IMR-90 (cell line): ENCODE measurements around the gene MECP2. TPM values are rescaled to one million over a fixed set of nuclear protein-coding genes. Genes with fewer than 3 reads are reported as not detected.

Source experiments
- ATAC-seq: fragments of 200-7000 bp; cut with Tn5 transposase; 2 replicates; pipeline ENCODE4 v1.9.1; 2020; ENCODE audit warnings: low read depth, mild to moderate bottlenecking, moderate library complexity
- BruUV-seq: library from RNA; stranded (reverse); fragments of 400-500 nt; replicated peaks from 2 replicates; lab custom pipeline; 2021; lab: Mats Ljungman, UMichigan
- CTCF ChIA-PET: fragments of 300-600 bp; formaldehyde crosslinking; extraction: SDS; loops from one replicate; lab custom pipeline; 2021; ENCODE audit warnings: antibody characterized with exemption; lab: Yijun Ruan, JAX
- POLR2A ChIA-PET: fragments of 300-600 bp; sonication (Branson Sonifier 250); formaldehyde crosslinking; loops from one replicate; lab custom pipeline; 2022; ENCODE audit warnings: antibody characterized with exemption; ENCODE audit not compliant: unreplicated experiment; lab: Charles Lee
- DNase-seq: peaks from one replicate; pipeline ENCODE4 v3.0.0; 2013
- H2AFZ ChIP-seq: replicated peaks from 2 replicates; pipeline ENCODE3; 2013; ENCODE audit warnings: low read length, mild to moderate bottlenecking; ENCODE audit not compliant: poor library complexity
- H2AK5ac ChIP-seq: 2 replicates; pipeline ENCODE4 v1.6.1; 2013; ENCODE audit warnings: low read depth, low read length, inconsistent platforms
- H2AK9ac ChIP-seq: replicated peaks from 2 replicates; pipeline ENCODE3; 2013; ENCODE audit warnings: mild to moderate bottlenecking, low read depth, low read length, moderate library complexity; ENCODE audit not compliant: poor library complexity
- H2BK120ac ChIP-seq: 2 replicates; pipeline ENCODE4 v1.6.1; 2013; ENCODE audit warnings: low read depth, low read length, inconsistent platforms
- H2BK15ac ChIP-seq: 3 replicates; pipeline ENCODE4 v1.6.1; 2013; ENCODE audit warnings: low read depth, low read length, inconsistent platforms
- H2BK20ac ChIP-seq: 2 replicates; pipeline ENCODE4 v1.6.1; 2013; ENCODE audit warnings: low read depth, mild to moderate bottlenecking, inconsistent platforms, low read length, moderate library complexity
- H2BK5ac ChIP-seq: 2 replicates; pipeline ENCODE4 v1.6.1; 2013; ENCODE audit warnings: mild to moderate bottlenecking, low read depth, low read length, inconsistent platforms; ENCODE audit not compliant: poor library complexity, severe bottlenecking
- H3K14ac ChIP-seq: replicated peaks from 2 replicates; pipeline ENCODE4 v1.6.1; 2013; ENCODE audit warnings: low read depth, low read length, inconsistent platforms
- H3K18ac ChIP-seq: 2 replicates; pipeline ENCODE4 v1.6.1; 2013; ENCODE audit warnings: low read depth, low read length, control low read depth
- H3K23ac ChIP-seq: 2 replicates; pipeline ENCODE4 v1.6.1; 2013; ENCODE audit warnings: low read depth, low read length, inconsistent platforms
- H3K27ac ChIP-seq: 2 replicates; pipeline ENCODE4 v1.5.1; 2013; ENCODE audit warnings: mild to moderate bottlenecking, control low read depth, low read length; ENCODE audit not compliant: insufficient read depth
- H3K27me3 ChIP-seq: 2 replicates; pipeline ENCODE4 v1.6.1; 2013; ENCODE audit warnings: low read length; ENCODE audit not compliant: control insufficient read depth, insufficient read depth
- H3K36me3 ChIP-seq: 2 replicates; pipeline ENCODE4 v1.6.1; 2013; ENCODE audit warnings: low read length, mixed read lengths; ENCODE audit not compliant: control insufficient read depth, insufficient read depth
- H3K4ac ChIP-seq: 2 replicates; pipeline ENCODE4 v1.6.1; 2013; ENCODE audit warnings: low read depth, low read length, inconsistent platforms
- H3K4me1 ChIP-seq: 2 replicates; pipeline ENCODE4 v1.6.1; 2013; ENCODE audit warnings: low read length, mixed read lengths; ENCODE audit not compliant: control insufficient read depth, insufficient read depth
- H3K4me2 ChIP-seq: 2 replicates; pipeline ENCODE4 v1.6.1; 2013; ENCODE audit warnings: low read depth, mild to moderate bottlenecking, control low read depth, low read length, moderate library complexity
- H3K4me3 ChIP-seq: 2 replicates; pipeline ENCODE4 v1.5.1; 2013; ENCODE audit warnings: low read depth, mild to moderate bottlenecking, control low read depth, low read length, moderate library complexity; ENCODE audit not compliant: insufficient read depth
- H3K56ac ChIP-seq: 2 replicates; pipeline ENCODE4 v1.6.1; 2013; ENCODE audit warnings: low read length, inconsistent platforms; ENCODE audit not compliant: insufficient read depth; ENCODE audit errors: extremely low read depth
- H3K79me1 ChIP-seq, 2 experiments: 2 replicates each; pipeline ENCODE4 v1.6.1; 2013; ENCODE audit warnings: low read length in 2 of 2, inconsistent platforms in 1 of 2, low read depth in 1 of 2
- H3K9ac ChIP-seq: 2 replicates; pipeline ENCODE4 v1.6.1; 2013; ENCODE audit warnings: low read depth, low read length, control low read depth
- H3K9me1 ChIP-seq: 2 replicates; pipeline ENCODE4 v1.6.1; 2013; ENCODE audit warnings: low read length, inconsistent platforms; ENCODE audit not compliant: insufficient read depth
- H3K9me3 ChIP-seq: 2 replicates; pipeline ENCODE4 v1.6.1; 2013; ENCODE audit warnings: low read length; ENCODE audit not compliant: control insufficient read depth, insufficient read depth
- H4K20me1 ChIP-seq: 2 replicates; pipeline ENCODE4 v1.6.1; 2013; ENCODE audit warnings: low read length, inconsistent platforms; ENCODE audit not compliant: insufficient read depth
- H4K5ac ChIP-seq: 2 replicates; pipeline ENCODE4 v1.6.1; 2013; ENCODE audit warnings: mild to moderate bottlenecking, low read depth, low read length, control low read depth
- H4K8ac ChIP-seq, 2 experiments: 2 replicates each; pipeline ENCODE4 v1.6.1; 2013; ENCODE audit warnings: low read depth in 2 of 2, low read length in 2 of 2, control low read depth in 1 of 2, inconsistent platforms in 1 of 2
- H4K91ac ChIP-seq: 2 replicates; pipeline ENCODE4 v1.6.1; 2013; ENCODE audit warnings: low read depth, low read length, inconsistent platforms; ENCODE audit not compliant: insufficient read depth
- BHLHE40 ChIP-seq: fragments of 150-350 bp; IDR thresholded peaks from 2 replicates; pipeline ENCODE4 v1.6.1; 2016; ENCODE audit warnings: mild to moderate bottlenecking, low read depth, low read length
- CEBPB ChIP-seq: IDR thresholded peaks from 2 replicates; pipeline ENCODE4 v1.6.1; 2012; ENCODE audit warnings: low read depth, low read length, improper control_type of control experiment
- CHD1 ChIP-seq: IDR thresholded peaks from 2 replicates; pipeline ENCODE4 v1.6.1; 2012; ENCODE audit warnings: low read depth, low read length, improper control_type of control experiment
- CTCF ChIP-seq: conservative IDR thresholded peaks from 2 replicates; pipeline ENCODE4 v1.5.1; 2012; ENCODE audit warnings: mild to moderate bottlenecking, low read depth, low read length, improper control_type of control experiment
- FOS ChIP-seq: fragments of 150-350 bp; IDR thresholded peaks from 2 replicates; pipeline ENCODE4 v1.6.1; 2016; ENCODE audit warnings: low read depth, low read length
- MAFK ChIP-seq: IDR thresholded peaks from 2 replicates; pipeline ENCODE4 v1.6.1; 2012; ENCODE audit warnings: low read depth, low read length, improper control_type of control experiment
- MAZ ChIP-seq: IDR thresholded peaks from 2 replicates; pipeline ENCODE4 v1.6.1; 2012; ENCODE audit warnings: low read depth, mild to moderate bottlenecking, low read length, improper control_type of control experiment, moderate library complexity, borderline replicate concordance
- MXI1 ChIP-seq: IDR thresholded peaks from 2 replicates; pipeline ENCODE4 v1.6.1; 2012; ENCODE audit warnings: low read depth, mild to moderate bottlenecking, low read length, moderate library complexity, borderline replicate concordance
- NFE2L2 ChIP-seq: fragments of 150-350 bp; IDR thresholded peaks from 2 replicates; pipeline ENCODE4 v1.6.1; 2016; ENCODE audit warnings: low read depth, mild to moderate bottlenecking, low read length
- POLR2A ChIP-seq: IDR thresholded peaks from 2 replicates; pipeline ENCODE4 v1.6.1; 2012; ENCODE audit warnings: mild to moderate bottlenecking, low read depth, low read length
- RAD21 ChIP-seq: IDR thresholded peaks from 2 replicates; pipeline ENCODE4 v1.6.1; 2012; ENCODE audit warnings: low read length, improper control_type of control experiment
- RCOR1 ChIP-seq: IDR thresholded peaks from 2 replicates; pipeline ENCODE4 v1.6.1; 2012; ENCODE audit warnings: mild to moderate bottlenecking, low read length, improper control_type of control experiment; ENCODE audit not compliant: insufficient replicate concordance
- RFX5 ChIP-seq: IDR thresholded peaks from 2 replicates; pipeline ENCODE4 v1.8.0; 2012; ENCODE audit warnings: low read depth, mild to moderate bottlenecking, low read length, moderate library complexity
- SMC3 ChIP-seq: fragments of 150-350 bp; IDR thresholded peaks from 2 replicates; pipeline ENCODE4 v1.6.1; 2016; ENCODE audit warnings: low read depth, mild to moderate bottlenecking, antibody characterized with exemption, low read length, moderate library complexity
- WGBS, 2 experiments: methylation state at CpG; one replicate each; pipeline versions ENCODE4 v1.1.5 to v1.1.7; 2013; ENCODE audit warnings: missing lambda C conversion rate in 2 of 2; ENCODE audit not compliant: insufficient read length in 1 of 2; ENCODE audit errors: extremely low coverage in 2 of 2; 5-methylcytosine and 5-hydroxymethylcytosine counted together
- dilution Hi-C: fragments of 300-500 bp; cut with HindIII; formaldehyde crosslinking; loops from one replicate; pipeline ENCODE4 v1.14.3; 2018; ENCODE audit warnings: low sequenced_read_pairs; ENCODE audit not compliant: unreplicated experiment
- in situ Hi-C: fragments of 300-500 bp; cut with MboI; formaldehyde crosslinking; loops from 3 replicates; pipeline ENCODE4 v1.14.3; 2019; ENCODE audit warnings: low sequenced_read_pairs, inconsistent platforms, mixed read lengths
- intact Hi-C: fragments of 100-400 bp; cut with micrococcal nuclease; formaldehyde crosslinking; loops from 2 replicates; pipeline ENCODE4 v1.10.0; 2022
- polyA plus RNA-seq, 3 experiments: library from polyadenylated mRNA; depleted of rRNA; stranded (reverse); fragments of >200 nt; gene quantifications; 2 replicates each; pipeline ENCODE4 v1.2.3, GENCODE V29; 2012; ENCODE audit warnings: low replicate concordance in 1 of 3
- total RNA-seq: library from RNA; depleted of rRNA; stranded (reverse); fragments of >200 nt; gene quantifications from 2 replicates; pipeline ENCODE4 v1.2.3, GENCODE V29; 2012
- TF ChIP-seq, protein P1 (sequence below): fragments of 150-350 bp; IDR thresholded peaks from 2 replicates; pipeline ENCODE4 v1.6.1; 2017; ENCODE audit warnings: mild to moderate bottlenecking, antibody characterized with exemption, low read length, low read depth
- TF ChIP-seq, protein P2 (sequence below): fragments of 150-350 bp; IDR thresholded peaks from 2 replicates; pipeline ENCODE4 v1.6.1; 2016; ENCODE audit warnings: low read depth, mild to moderate bottlenecking, low read length, moderate library complexity, borderline replicate concordance

MECP2 gene
- total and polyA plus RNA-seq, 2 of the 4 experiments (the other 2 are of a cell fraction): 8.4 to 10.1 TPM

GRCh38 chrX:154090731-154091130 is 6.8 kb downstream of the MECP2 start:
- Histone ChIP-seq H3K4me1 (peaks cover 5% of the 10 kb centered on the region), H3K9me3 (no peaks in the 10 kb centered on the region), H3K79me1 (peaks cover 0 to 24% of the 10 kb centered on the region in 2 experiments; a peak in 2 of 4 replicates), H4K5ac (no peak overlapping the region), H3K36me3 (peaks cover 6% of the 10 kb centered on the region; the same call in 1 of the 2 replicates), H3K4me3 (no peak overlapping the region), H3K9me1 (peaks cover 8% of the 10 kb centered on the region; the same call in 1 of the 2 replicates), H2BK15ac (no peak overlapping the region), H4K91ac (no peak overlapping the region), H2BK120ac (no peak overlapping the region), H2AFZ (no peak overlapping the region), H4K8ac (no peak overlapping the region), H3K56ac (no peak overlapping the region), H3K4ac (no peak overlapping the region), H3K23ac (no peak overlapping the region), H2AK5ac (no peak overlapping the region), H2BK20ac (no peak overlapping the region), H2AK9ac (no peak overlapping the region), H3K14ac (no peak overlapping the region), H3K27ac (no peak overlapping the region), H2BK5ac (no peak overlapping the region), H3K18ac (no peak overlapping the region), H4K20me1 (peaks cover 55% of the 10 kb centered on the region), H3K9ac (no peak overlapping the region), H3K27me3 (no peaks in the 10 kb centered on the region), H3K4me2 (no peak overlapping the region)
- ChIA-PET CTCF (no interaction called here), POLR2A (no interaction called here)
- TF ChIP-seq, protein P1, sequence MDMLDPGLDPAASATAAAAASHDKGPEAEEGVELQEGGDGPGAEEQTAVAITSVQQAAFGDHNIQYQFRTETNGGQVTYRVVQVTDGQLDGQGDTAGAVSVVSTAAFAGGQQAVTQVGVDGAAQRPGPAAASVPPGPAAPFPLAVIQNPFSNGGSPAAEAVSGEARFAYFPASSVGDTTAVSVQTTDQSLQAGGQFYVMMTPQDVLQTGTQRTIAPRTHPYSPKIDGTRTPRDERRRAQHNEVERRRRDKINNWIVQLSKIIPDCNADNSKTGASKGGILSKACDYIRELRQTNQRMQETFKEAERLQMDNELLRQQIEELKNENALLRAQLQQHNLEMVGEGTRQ: no peak
- TF ChIP-seq NFE2L2 (no peak), MXI1 (no peak), MAZ (no peak), CHD1 (no peak), POLR2A (no peak), RCOR1 (no peak), CTCF (no peak), CEBPB (no peak), BHLHE40 (no peak), FOS (no peak), RAD21 (no peak), MAFK (no peak), RFX5 (no peak), SMC3 (no peak)
- TF ChIP-seq, protein P2, sequence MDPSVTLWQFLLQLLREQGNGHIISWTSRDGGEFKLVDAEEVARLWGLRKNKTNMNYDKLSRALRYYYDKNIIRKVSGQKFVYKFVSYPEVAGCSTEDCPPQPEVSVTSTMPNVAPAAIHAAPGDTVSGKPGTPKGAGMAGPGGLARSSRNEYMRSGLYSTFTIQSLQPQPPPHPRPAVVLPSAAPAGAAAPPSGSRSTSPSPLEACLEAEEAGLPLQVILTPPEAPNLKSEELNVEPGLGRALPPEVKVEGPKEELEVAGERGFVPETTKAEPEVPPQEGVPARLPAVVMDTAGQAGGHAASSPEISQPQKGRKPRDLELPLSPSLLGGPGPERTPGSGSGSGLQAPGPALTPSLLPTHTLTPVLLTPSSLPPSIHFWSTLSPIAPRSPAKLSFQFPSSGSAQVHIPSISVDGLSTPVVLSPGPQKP: no peak
- ATAC-seq (no peak), DNase-seq (no peak)
- WGBS, 2 experiments: 67% methylated on average over 1 of the region's 4 CpGs; no CpG with 5 or more reads in 1 of the 2 experiments
- intact Hi-C loops (no loop called here), in situ Hi-C loops (no loop called here), dilution Hi-C loops (no loop called here)
- BruUV-seq: no TSS peak
